Coronary artery (tissue), 2 donors: Measurements from ENCODE around the gene CLHC1.

ENCODE experiments used
- DNase-seq: peaks from one replicate; pipeline ENCODE4 v3.0.0-alpha.2; 2017; ENCODE audit warnings: low spot score
- H3K27ac ChIP-seq, 2 donors: fragments of 200-600 bp; sonication (generic); one replicate each; pipeline ENCODE4 v1.5.1; 2016 to 2019
- H3K4me3 ChIP-seq: fragments of 200-600 bp; sonication (generic); 2 replicates; pipeline ENCODE4 v1.5.1; 2016; ENCODE audit warnings: mild to moderate bottlenecking, moderate library complexity
- CTCF ChIP-seq: fragments of 200-600 bp; sonication (generic); IDR thresholded peaks from one replicate; pipeline ENCODE4 v1.5.1; 2019; ENCODE audit warnings: antibody characterized with exemption

The CLHC1 gene

GRCh38 chr2:55164534-55165480 is 67.3 kb downstream of the CLHC1 start:
- Histone ChIP-seq H3K4me3 (no peak overlapping the region), H3K27ac (no peak overlapping the region)
- no peak for TF ChIP-seq CTCF
- DNase-seq: no peak

GRCh38 chr2:55163941-55164390 is 68.1 kb downstream of the CLHC1 start:
- Histone ChIP-seq H3K4me3 (no peak overlapping the region), H3K27ac (peak overlapping the region; percentile 12 to 24)
- TF ChIP-seq CTCF: no peak
- DNase-seq: no peak

- H3K27ac ChIP-seq: peak overlapping the region; percentile 24 to 51
Observed at GRCh38 chr2:55163274-55163721, 68.8 kb downstream of the CLHC1 start.

GRCh38 chr2:55162284-55163006 is 69.6 kb downstream of the CLHC1 start:
- peak overlapping the region in 1 of 2 donors; percentile 47 for H3K27ac ChIP-seq
- TF ChIP-seq CTCF: no peak
- DNase-seq: no peak
- H3K4me3 ChIP-seq: no peak overlapping the region

More at GRCh38 chr2:55163274-55163721, 68.8 kb downstream of the CLHC1 start:
- peak overlapping the region; percentile 5 for H3K4me3 ChIP-seq
- DNase-seq: no peak
- no peak for TF ChIP-seq CTCF

- Histone ChIP-seq H3K4me3 (no peak overlapping the region), H3K27ac (peak overlapping the region in 1 of 2 donors; percentile 18)
- DNase-seq: no peak
- TF ChIP-seq CTCF: no peak
Observed at GRCh38 chr2:55161295-55162210, 70.5 kb downstream of the CLHC1 start.

- Histone ChIP-seq H3K4me3 (no peak overlapping the region), H3K27ac (no peak overlapping the region)
- no peak for TF ChIP-seq CTCF
- DNase-seq: no peak
Observed at GRCh38 chr2:55160422-55160821, 71.7 kb downstream of the CLHC1 start.
